Erythroblast (primary cell): ENCODE results near the gene NR2E1.
A peak's percentile ranks its signal among the peaks of the same experiment; 100 is the strongest.

Source experiments
- DNase-seq, 2 experiments: peaks; one replicate each; lab custom pipeline; 2025; lab: John Stamatoyannopoulos, UW
- GATA1 ChIP-seq: IDR thresholded peaks from 2 replicates; pipeline ENCODE4 v1.6.1; 2011; ENCODE audit warnings: low read depth, mild to moderate bottlenecking, control low read depth, low read length, moderate library complexity
- POLR2A ChIP-seq: IDR thresholded peaks from 2 replicates; pipeline ENCODE4 v1.6.1; 2011; ENCODE audit warnings: mild to moderate bottlenecking, low read length

Gene NR2E1

DNA sequence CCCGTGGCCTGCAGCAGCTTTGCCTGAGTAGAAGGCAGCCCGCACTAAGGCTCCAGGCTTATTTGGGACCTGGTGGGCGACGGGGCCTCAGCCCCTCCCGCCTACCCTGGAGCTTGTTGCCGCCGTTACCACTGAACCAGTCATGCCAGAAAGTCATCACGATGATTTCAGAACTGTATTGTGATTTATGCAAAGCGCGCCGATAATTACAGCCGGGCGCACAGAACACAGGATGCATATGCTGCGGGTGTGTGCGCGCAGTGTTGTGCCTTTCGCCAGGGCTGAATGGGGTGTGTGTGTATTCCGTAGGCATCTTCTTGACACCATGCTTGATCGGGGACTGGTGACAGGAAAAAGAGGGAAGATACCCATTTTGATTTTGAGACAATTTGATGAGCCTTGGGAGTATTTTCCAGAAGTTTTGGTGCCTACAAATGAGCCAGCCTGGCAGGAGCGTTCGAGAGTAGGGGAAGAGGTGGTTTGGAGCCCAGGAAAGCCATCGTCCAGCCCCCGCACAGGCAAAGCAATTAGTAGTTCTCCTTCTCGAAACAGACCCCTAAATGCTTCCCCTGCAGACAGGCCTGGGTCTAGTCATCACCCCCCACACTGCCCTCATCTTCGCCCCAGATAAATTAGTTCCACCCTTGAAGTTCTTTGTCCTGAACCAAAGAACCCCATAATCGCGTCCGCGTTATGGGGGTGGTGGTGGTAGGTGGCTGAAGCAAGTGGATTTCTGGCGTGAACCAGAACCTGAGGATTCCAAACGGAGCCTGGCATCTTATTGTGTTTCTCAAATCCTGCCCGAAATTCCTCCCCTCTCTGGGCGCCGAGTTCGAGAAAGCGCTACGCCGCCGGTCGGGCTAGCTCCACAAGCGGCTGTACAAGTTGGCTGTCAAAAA lies 1.9 kb upstream of the NR2E1 start:
- DNase-seq, result no peak
- no peak for TF ChIP-seq GATA1
- no peak for TF ChIP-seq POLR2A

DNA sequence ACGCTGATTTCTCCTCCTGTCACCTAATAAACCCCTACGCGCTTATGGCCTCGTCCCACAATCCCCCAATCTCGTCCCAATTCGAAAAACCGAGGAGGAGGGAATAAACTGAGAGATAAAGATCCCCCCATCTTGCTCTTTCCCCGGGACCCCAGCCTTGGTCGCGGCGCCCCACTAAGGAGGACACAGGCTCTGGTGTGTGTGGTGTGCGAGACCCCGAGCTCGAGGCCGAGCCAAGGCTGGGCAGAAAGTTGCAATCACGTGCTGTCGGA lies 1.3 kb upstream of the NR2E1 start:
- TF ChIP-seq GATA1, result no peak
- TF ChIP-seq POLR2A, result no peak
- no peak for DNase-seq

DNA sequence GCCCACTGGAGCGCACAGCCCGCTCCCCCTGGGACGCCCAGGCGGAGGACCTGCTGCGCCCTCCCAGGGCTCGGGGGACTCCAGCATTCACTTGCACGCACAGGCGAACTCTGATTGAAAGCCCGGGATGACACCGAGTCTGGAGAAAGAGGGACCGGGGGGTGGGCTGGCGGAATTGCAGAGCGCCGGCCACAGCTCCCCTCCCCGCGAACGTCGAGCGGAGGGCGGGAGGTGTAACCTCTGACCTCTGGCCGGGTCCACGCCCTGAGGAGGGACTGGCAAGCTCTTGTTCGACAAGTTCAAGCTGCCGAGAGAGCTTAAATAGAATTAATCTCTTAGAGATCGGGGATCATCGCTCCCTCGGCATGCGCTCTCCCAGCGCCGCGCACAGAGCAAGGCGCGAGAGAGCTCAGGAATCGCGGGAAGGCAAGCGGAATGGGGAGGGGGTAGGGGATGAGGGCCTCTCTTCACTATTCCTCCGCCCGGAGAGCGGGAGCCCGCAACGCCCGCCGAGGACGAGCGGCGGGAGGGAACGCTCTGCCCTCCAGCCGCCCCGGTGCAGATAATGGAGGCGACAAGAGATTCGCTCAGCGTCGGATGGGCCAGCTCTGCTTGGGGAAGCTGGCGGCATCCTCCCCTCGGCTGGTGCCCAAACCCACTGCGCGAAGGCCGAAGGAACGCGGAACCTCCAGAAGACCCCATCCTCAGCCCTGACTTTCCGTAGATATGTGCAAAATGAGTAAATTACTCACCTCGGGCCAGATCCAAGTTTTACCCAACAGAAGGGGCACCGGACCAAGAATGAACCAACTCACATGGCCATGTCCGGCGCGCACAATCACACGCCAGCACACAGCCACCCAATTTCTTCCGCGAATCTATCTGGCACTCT lies 761 bp upstream of the NR2E1 start:
- TF ChIP-seq POLR2A (no peak), GATA1 (no peak)
- no peak for DNase-seq

DNA sequence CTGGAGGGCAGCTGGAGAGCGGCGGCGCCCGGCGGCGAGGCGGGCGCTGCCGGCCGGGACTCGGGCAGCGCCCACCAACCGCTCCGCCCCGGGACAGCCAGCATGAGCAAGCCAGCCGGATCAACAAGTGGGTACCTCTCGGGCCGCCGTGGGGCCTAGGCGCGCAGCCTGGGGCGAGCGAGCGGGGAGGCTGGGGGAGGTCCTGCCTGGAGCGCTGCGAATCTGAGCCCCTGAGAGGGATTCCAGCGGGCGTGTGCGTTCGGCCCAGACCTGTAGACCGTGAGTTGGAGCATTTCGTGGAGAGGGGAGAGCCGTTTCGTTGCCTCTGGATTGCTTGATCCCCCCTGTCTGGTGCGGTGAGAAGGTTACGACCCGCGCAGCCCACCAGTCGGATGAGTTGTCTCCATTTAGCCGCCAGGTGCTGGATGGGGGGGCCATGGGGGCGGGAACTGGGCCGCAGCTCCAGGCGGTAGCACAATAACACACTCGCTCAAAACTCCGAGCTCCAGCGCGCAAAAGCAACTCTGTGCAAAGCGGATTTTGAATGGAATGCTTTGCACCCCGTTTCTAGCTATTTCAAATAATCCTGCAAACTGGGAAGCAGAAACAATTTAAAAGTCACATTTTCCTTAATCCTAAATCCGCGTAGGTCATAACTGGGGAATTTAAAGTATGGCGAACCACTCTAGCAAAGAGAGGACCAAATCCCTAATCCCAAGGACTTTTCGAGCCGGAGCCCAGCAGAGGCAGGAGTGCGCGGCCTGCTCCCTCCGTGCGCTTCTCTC lies 1.0 kb downstream of the NR2E1 start:
- TF ChIP-seq POLR2A (no peak), GATA1 (no peak)
- DNase-seq, result no peak

DNA sequence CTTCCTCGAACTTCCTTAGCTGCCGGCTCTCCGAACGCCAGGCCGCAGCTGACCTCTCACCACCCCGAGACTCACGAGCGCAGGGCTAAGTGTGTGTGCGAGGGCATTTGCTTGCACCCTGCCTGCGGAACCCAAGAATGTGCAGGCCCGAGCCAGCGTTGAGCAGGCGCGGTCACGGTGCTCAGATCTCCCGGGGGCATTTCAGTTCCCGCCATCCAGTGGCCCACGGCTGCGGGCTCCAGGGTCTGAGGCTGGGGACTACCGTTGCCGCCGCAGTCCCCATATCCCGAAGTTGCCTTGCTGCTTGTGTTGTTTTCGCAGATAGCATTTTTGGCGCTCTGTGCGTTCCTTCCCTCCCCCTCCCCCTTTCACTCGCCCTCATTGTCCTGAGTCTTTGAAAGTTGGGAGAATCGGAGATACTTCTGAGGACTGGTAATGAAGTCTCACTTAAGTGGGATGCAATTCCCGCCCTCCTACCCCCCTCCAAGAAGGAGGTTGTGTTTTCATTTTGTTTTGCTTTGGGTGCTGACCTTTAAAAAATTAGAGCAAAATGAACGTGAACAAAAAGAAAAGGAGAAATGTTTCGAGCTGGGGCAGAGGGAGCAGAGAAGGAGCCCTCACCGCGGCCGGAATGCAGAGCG lies 1.7 kb downstream of the NR2E1 start:
- TF ChIP-seq POLR2A (no peak), GATA1 (no peak)
- peak; percentile 19 to 22 for DNase-seq

DNA sequence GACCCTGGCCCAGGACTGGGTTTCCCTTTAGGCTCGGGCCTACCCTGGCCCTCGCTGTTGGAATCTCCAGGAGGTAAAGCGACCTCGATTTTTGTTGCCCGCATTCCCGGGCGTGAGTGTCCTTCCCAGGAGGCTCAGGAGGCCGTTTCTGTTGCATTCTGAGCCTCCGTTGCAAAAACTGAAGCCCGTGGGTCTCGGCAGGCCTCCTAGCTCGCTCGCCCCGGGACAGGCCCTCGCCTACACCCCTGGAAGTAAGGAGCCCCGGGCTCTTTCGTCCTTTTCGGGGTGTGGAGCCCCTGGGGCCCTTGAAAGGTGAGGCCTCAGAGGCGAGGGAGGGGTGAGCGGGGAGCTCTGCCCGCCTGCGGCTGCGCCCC lies 2.3 kb downstream of the NR2E1 start:
- DNase-seq, result no peak
- TF ChIP-seq GATA1 (no peak), POLR2A (no peak)

DNA sequence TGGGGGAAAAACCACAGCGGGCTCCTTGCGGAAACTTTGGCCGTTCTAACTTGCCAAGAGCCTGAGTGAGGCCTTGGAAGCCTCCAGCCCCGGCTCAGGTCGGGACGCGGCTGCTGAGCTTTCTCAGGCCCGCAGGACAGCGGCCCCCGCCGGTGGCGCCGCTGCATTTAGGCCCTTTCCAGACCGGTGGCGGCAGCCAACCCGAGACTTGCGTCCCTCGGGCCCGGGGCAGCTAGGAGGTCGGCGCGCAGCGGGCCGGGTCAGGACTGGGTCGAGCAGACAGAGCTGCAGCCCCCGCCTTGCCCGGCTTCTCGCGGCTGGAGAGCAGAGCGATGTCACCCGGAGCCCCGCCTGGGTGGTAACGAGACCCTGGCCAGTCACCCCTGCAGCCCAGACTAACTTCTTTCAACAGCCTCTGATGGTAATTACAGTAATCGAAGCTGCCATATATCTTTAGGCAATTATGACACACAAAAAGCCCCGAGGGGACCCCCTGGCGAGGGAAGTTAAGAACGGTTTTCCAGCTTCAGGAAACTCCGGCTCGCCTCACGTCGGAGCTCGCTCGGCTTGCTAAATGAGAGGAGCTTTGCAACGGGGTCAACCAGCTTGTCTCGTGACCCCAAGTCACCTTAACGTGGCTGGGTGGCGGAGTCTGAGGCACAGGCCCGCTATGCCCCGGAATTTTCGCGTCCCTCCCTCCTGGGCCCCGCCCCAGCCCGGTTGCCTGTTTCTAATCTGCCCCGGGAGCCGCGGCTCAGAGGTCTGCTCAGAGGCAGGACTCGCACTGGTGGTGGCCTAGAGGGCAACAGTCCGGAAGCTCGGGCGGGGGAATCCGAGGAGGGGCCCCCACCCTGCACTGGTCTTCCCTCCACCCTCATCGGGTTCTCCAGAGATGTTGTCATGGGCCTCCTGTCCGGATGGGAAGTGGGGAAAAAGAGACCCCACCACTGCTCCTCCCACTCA lies 3.0 kb downstream of the NR2E1 start:
- DNase-seq, result peak; percentile 43 to 46
- TF ChIP-seq GATA1 (no peak), POLR2A (no peak)

DNA sequence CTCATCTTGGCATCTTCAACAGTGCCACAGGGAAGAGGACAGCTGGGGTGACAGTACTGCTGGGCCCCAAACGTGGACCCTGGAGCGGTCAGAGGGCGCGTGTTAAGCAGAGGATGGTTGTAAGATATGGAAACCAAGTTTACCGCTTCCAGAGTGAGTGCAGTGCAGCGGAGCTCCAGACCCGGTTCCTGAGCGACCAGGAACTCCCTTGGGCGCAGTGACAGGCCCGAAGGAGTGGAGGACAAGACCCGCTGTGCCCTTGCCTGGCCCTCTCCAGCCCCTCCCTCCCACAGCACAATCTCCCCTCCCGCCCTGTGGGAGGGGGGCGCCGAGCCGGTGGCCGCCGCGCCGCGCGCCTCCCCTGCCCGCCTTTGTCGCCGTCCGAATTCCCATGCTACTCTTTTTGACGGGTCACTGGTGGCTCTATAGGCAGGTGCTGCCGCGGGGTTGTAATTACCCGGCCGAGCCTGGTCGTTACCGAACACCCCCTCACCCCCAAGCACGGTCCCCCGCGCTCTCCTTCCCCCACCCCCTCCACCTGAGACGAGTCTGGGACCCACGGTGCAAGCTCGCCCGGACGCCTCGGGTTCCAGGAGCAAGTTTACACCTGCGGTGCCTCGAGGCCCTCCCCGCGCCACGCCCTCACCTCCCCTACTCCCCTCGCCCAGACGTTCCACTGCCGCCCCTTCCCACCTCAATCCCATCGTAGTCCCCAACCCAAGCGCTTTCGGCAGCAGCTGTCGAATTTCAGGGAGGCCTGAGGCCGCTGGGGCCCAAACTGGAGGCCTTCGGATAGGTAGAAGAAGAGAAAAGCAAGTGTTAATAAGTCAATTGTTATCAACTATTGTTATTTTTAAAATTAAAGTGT lies 3.9 kb downstream of the NR2E1 start:
- TF ChIP-seq GATA1 (no peak), POLR2A (no peak)
- DNase-seq, result no peak

DNA sequence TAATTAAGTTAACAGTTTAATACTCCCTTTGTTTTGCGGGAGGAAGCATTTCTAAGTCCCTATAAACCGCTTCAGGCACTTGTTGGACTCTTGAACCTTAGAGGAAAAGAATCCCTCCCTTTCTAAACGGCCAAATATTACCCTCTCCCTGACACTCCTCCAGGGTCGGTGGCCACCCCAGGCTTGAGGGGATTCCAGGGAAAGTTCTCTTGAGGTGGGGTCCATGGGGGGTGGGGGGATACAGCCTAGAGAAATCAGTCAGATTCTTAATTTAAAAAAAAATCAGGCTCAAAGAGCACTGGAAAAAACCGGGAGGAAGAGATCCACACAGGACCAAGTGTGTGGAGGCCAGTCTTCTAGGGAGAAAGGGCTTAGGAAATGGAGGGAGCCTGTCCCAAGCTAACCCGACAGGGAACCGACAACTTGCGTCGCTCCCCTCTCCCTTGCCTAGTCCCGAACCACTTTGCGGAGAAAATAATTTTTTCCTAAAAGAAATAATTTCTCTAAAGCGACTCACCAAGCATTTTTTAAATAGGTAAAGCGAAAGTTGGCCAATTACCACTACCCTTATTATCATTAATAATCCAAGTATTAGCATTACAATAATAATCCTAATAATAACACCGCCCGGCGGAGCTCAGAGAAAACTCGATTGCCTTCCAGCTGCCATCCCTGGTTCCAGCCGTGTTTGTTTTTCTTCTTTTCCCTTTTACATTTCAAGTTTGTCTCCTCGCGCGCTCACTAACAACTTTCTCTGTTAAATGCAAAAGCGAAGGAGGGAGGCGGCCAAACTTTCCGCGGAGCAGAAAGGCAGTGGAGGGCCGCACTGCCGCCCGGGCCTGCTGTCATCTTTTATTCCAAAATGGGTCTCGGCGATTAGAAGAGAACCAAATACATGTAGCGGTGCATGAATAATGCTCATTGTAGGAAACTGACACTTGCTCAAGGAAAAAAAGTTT lies 4.8 kb downstream of the NR2E1 start:
- no peak for DNase-seq
- TF ChIP-seq GATA1, result no peak

DNA sequence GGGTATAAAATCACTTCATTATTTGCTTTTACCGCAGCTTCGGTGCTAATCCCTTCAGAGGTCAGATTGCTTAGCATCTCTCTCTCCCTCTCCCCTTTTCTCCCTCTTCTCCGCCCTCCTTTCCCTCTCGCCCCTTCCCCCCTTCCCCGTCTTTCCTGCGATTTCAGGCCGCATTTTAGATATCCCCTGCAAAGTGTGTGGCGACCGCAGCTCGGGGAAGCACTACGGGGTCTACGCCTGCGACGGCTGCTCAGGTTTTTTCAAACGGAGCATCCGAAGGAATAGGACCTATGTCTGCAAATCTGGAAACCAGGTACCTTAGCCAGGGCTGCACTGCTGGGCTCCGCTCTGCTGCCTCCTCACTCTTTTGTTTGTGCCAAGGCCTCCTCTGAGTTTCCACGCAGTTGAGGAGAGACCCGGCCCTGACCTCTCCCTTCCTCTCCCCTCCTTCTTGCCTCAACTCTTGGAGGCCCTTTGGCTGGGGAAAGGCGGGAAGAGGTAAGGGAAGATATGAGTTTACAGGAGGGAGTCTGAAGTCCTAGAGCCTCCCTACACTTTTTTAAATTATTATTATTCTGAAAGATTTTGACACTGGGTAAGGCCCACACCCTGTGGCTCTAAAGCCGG lies 5.6 kb downstream of the NR2E1 start:
- DNase-seq, result no peak
- TF ChIP-seq POLR2A, result no peak
- TF ChIP-seq GATA1, result no peak
